CD14-positive monocyte (primary cell): Measurements from ENCODE around the gene CARNS1. TPM values are rescaled to one million over a fixed set of nuclear protein-coding genes. Genes with fewer than 3 reads are reported as not detected.

ENCODE experiments used
- DNase-seq, 3 donors: peaks; one replicate each; pipeline ENCODE4 v3.0.0-alpha.2; 2011 to 2022
- H2AFZ ChIP-seq: 2 replicates; pipeline ENCODE4 v1.6.0; 2012; ENCODE audit warnings: mild to moderate bottlenecking, low read depth, low read length, inconsistent platforms; ENCODE audit not compliant: insufficient read depth, poor library complexity, severe bottlenecking
- H3K27ac ChIP-seq, 2 donors: 1 replicate in 1 of 2; 2 replicates in 1 of 2; pipeline ENCODE4 v1.5.1; 2012 to 2013; ENCODE audit warnings: low read length in 2 of 2, control low read depth in 1 of 2, inconsistent platforms in 1 of 2, low read depth in 1 of 2, mild to moderate bottlenecking in 1 of 2
- H3K27me3 ChIP-seq, 2 donors: one replicate each; pipeline versions ENCODE4 v1.6.0 to v1.6.1; 2011 to 2013; ENCODE audit warnings: low read length in 2 of 2; ENCODE audit not compliant: control insufficient read depth in 2 of 2, insufficient read depth in 2 of 2
- H3K36me3 ChIP-seq, 2 donors: replicated peaks in 1 of 2; 1 replicate in 1 of 2; 2 replicates in 1 of 2; pipeline versions ENCODE4 v1.5.1 to v1.6.1; 2012 to 2013; ENCODE audit warnings: low read length in 2 of 2, control low read depth in 1 of 2, inconsistent platforms in 1 of 2, mild to moderate bottlenecking in 1 of 2; ENCODE audit not compliant: insufficient read depth in 2 of 2, control insufficient read depth in 1 of 2
- H3K4me1 ChIP-seq, 2 donors: 1 replicate in 1 of 2; 2 replicates in 1 of 2; pipeline versions ENCODE4 v1.5.1 to v1.6.1; 2012 to 2013; ENCODE audit warnings: low read length in 2 of 2, control low read depth in 1 of 2, inconsistent platforms in 1 of 2, mild to moderate bottlenecking in 1 of 2, moderate library complexity in 1 of 2; ENCODE audit not compliant: insufficient read depth in 2 of 2, control insufficient read depth in 1 of 2
- H3K4me2 ChIP-seq: replicated peaks from 2 replicates; pipeline ENCODE3; 2012; ENCODE audit warnings: low read length, moderate library complexity, mild to moderate bottlenecking; ENCODE audit not compliant: poor library complexity, severe bottlenecking; ENCODE audit errors: extremely low read depth
- H3K4me3 ChIP-seq, 3 experiments: fragments of 200-600 bp in 1 of 3; sonication (generic) in 1 of 3; replicated peaks in 1 of 3; 1 replicate in 2 of 3; 2 replicates in 1 of 3; pipeline ENCODE4 v1.5.1; 2011 to 2013; ENCODE audit warnings: low read length in 3 of 3, mild to moderate bottlenecking in 3 of 3, control low read depth in 2 of 3, low read depth in 2 of 3, inconsistent platforms in 1 of 3, moderate library complexity in 1 of 3
- H3K79me2 ChIP-seq: 2 replicates; pipeline ENCODE4 v1.6.0; 2012; ENCODE audit warnings: mild to moderate bottlenecking, control low read depth, inconsistent platforms, low read length, moderate library complexity; ENCODE audit not compliant: insufficient read depth
- H3K9ac ChIP-seq: 2 replicates; pipeline ENCODE4 v1.6.0; 2017; ENCODE audit warnings: low read length, mild to moderate bottlenecking; ENCODE audit not compliant: insufficient read depth, poor library complexity, severe bottlenecking
- H3K9me3 ChIP-seq, 2 donors: replicated peaks in 1 of 2; 1 replicate in 1 of 2; 2 replicates in 1 of 2; pipeline versions ENCODE4 v1.5.1 to v1.6.1; 2012 to 2013; ENCODE audit warnings: low read length in 2 of 2, control low read depth in 1 of 2; ENCODE audit not compliant: control insufficient read depth in 1 of 2, insufficient read depth in 1 of 2
- H4K20me1 ChIP-seq: 2 replicates; pipeline ENCODE4 v1.6.0; 2012; ENCODE audit warnings: mild to moderate bottlenecking, low read length, control low read depth, moderate library complexity; ENCODE audit not compliant: insufficient read depth
- H3K27ac Mint-ChIP-seq, 7 donors: one replicate each; pipeline ENCODE4 v1.8.0; 2020; ENCODE audit warnings: mild to moderate bottlenecking in 7 of 7, mixed read lengths in 7 of 7, moderate library complexity in 6 of 7, inconsistent platforms in 2 of 7
- H3K27me3 Mint-ChIP-seq, 3 donors: one replicate each; pipeline ENCODE4 v1.8.0; 2021 to 2022; ENCODE audit warnings: low read depth in 3 of 3, mild to moderate bottlenecking in 3 of 3, mixed read lengths in 3 of 3, moderate library complexity in 3 of 3, inconsistent platforms in 1 of 3
- H3K36me3 Mint-ChIP-seq, 2 donors: one replicate each; pipeline ENCODE4 v1.8.0; 2020; ENCODE audit warnings: mixed read lengths in 2 of 2, inconsistent platforms in 1 of 2, mild to moderate bottlenecking in 1 of 2
- H3K4me1 Mint-ChIP-seq: one replicate; pipeline ENCODE4 v1.8.0; 2020; ENCODE audit warnings: mild to moderate bottlenecking, mixed read lengths
- H3K4me3 Mint-ChIP-seq, 2 donors: one replicate each; pipeline ENCODE4 v1.8.0; 2020; ENCODE audit warnings: mild to moderate bottlenecking in 2 of 2, mixed read lengths in 2 of 2, moderate library complexity in 1 of 2
- H3K9me3 Mint-ChIP-seq, 7 donors: one replicate each; pipeline ENCODE4 v1.8.0; 2020 to 2022; ENCODE audit warnings: mixed read lengths in 7 of 7, mild to moderate bottlenecking in 6 of 7, moderate library complexity in 6 of 7, inconsistent platforms in 2 of 7
- CTCF ChIP-seq: fragments of 200-600 bp; IDR thresholded peaks from one replicate; pipeline ENCODE4 v1.8.0; 2022; ENCODE audit warnings: antibody characterized with exemption, mild to moderate bottlenecking
- WGBS: methylation state at CpG from one replicate; pipeline ENCODE4 v1.1.5; 2013; ENCODE audit warnings: missing lambda C conversion rate; ENCODE audit not compliant: insufficient coverage; 5-methylcytosine and 5-hydroxymethylcytosine counted together
- intact Hi-C, 2 donors: fragments of 100-400 bp; cut with micrococcal nuclease; formaldehyde crosslinking; loops; one replicate each; pipeline versions ENCODE4 v1.15.0 to v1.15.1; 2023
- polyA plus RNA-seq, 3 donors: library from polyadenylated mRNA; depleted of rRNA in 1 of 3; unstranded in 2 of 3; stranded (reverse) in 1 of 3; fragments of 300-500 nt in 2 of 3; fragments of >200 nt in 1 of 3; fragmentation: Illumina TruSeq in 2 of 3; gene quantifications; 1 replicate in 2 of 3; 2 replicates in 1 of 3; pipeline ENCODE4 v1.2.3, GENCODE V29; 2012 to 2021

CARNS1 gene
- polyA plus RNA-seq, 3 donors, result 0.09 TPM; not detected in 2

DNA sequence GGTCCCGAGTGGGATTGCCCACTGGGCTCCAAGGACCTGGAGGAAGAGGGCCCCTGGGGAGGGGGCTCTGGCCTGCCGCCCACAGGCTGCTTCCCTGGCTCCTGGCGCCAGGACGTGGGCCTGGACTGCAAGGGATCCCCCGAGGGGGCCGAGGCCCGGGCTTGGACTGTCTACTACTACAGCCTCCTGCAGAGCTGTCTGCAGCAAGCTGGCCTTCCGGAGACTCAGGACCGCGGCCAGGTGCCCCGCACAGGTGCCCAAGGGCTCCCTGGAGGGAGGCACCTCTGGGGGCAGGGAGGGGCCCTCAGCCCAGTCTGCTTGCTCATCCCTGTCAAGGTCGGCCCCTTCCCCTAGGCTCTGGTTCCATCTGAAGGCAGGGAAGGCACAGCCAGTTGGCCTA lies 1.9 kb downstream of the CARNS1 start:
- 91% methylated on average over 10 of the region's 12 CpGs for WGBS
- no peak overlapping the region for H3K9ac ChIP-seq
- peaks cover 46 to 77% (median 67%) of the 10 kb centered on the region in 3 donors for H3K27me3 Mint-ChIP-seq

DNA sequence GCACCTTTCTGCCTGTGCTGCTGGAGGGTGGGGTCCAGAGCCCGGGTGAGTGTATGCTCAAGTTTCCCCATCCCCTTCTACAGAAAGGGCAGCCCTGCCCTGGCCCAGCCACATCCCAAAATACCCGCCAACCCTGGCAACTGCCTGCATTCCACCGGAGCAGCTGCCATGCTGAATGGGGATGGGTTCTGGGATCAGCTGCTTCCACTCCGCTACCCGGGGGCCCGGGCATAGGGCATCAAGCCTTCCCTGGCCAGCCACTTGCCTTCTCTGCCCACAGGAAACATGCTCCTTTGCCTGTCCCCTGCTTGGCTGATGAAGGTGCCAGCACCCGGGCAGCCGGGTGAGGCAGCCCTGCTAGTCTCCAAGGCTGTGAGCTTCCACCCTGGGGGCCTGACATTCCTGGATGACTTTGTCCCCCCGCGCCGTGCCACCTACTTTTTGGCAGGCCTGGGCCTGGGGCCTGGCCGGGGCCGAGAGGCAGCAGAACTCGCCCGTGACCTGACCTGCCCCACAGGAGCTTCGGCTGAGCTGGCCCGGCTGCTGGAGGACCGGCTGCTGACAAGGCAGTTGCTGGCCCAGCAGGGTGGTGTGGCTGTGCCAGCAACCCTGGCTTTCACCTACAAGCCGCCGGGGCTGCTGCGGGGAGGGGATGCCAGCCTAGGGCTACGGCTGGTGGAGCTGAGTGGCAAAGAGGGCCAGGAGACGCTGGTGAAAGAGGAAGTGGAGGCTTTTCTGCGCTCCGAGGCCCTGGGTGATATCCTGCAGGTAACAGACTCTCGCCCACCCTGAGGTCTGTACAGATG lies 3.2 kb downstream of the CARNS1 start:
- Histone ChIP-seq H2AFZ (peak overlapping the region; percentile 35), H3K27me3 (peaks cover 6 to 62% of the 10 kb centered on the region in 2 donors), H3K9ac (no peak overlapping the region), H3K27ac (no peak overlapping the region), H3K36me3 (no peaks in the 10 kb centered on the region), H3K4me1 (peaks cover 35 to 56% of the 10 kb centered on the region in 2 donors), H4K20me1 (no peaks in the 10 kb centered on the region), H3K4me2 (peak overlapping the region; percentile 45), H3K4me3 (peak overlapping the region in 1 of 3 experiments; percentile 32), H3K79me2 (no peaks in the 10 kb centered on the region), H3K9me3 (no peaks in the 10 kb centered on the region)
- DNase-seq, result peak; percentile 30 to 48 (median 41)
- 22% methylated on average over 25 of the region's 26 CpGs for WGBS
- intact Hi-C loops, result no loop called here
- H3K36me3 Mint-ChIP-seq, result peaks cover 4 to 8% of the 10 kb centered on the region in 2 donors
- H3K27ac Mint-ChIP-seq, result no peak overlapping the region
- peak overlapping the region; percentile 31 to 70 for H3K4me3 Mint-ChIP-seq
- TF ChIP-seq CTCF, result no peak
- peaks cover 42 to 65% (median 56%) of the 10 kb centered on the region in 3 donors for H3K27me3 Mint-ChIP-seq
- H3K4me1 Mint-ChIP-seq, result peaks cover 35% of the 10 kb centered on the region
- peaks cover 0 to 12% (median 4%) of the 10 kb centered on the region in 7 donors for H3K9me3 Mint-ChIP-seq

More for the DNA sequence above, 1.9 kb downstream of the CARNS1 start:
- peaks cover 35 to 56% of the 10 kb centered on the region in 2 donors for H3K4me1 ChIP-seq
- no peak overlapping the region for H2AFZ ChIP-seq
- H3K27ac ChIP-seq, result no peak overlapping the region
- H4K20me1 ChIP-seq, result no peaks in the 10 kb centered on the region
- H3K27me3 ChIP-seq, result peaks cover 6 to 68% of the 10 kb centered on the region in 2 donors
- no peaks in the 10 kb centered on the region for H3K79me2 ChIP-seq
- Mint-ChIP-seq H3K4me3 (peak overlapping the region in 1 of 2 donors; percentile 75), H3K4me1 (peaks cover 35% of the 10 kb centered on the region), H3K9me3 (peaks cover 0 to 12% (median 4%) of the 10 kb centered on the region in 7 donors), H3K27ac (no peak overlapping the region), H3K36me3 (peaks cover 4 to 8% of the 10 kb centered on the region in 2 donors)
- TF ChIP-seq CTCF, result no peak
- H3K9me3 ChIP-seq, result no peaks in the 10 kb centered on the region
- H3K36me3 ChIP-seq, result no peaks in the 10 kb centered on the region
- H3K4me3 ChIP-seq, result no peak overlapping the region
- intact Hi-C loops, result no loop called here
- DNase-seq, result no peak
- H3K4me2 ChIP-seq, result no peak overlapping the region
